Measurements from ENCODE around the gene GPR3.
A peak's percentile ranks its signal among the peaks of the same experiment; 100 is the strongest.

Gene GPR3

DNA sequence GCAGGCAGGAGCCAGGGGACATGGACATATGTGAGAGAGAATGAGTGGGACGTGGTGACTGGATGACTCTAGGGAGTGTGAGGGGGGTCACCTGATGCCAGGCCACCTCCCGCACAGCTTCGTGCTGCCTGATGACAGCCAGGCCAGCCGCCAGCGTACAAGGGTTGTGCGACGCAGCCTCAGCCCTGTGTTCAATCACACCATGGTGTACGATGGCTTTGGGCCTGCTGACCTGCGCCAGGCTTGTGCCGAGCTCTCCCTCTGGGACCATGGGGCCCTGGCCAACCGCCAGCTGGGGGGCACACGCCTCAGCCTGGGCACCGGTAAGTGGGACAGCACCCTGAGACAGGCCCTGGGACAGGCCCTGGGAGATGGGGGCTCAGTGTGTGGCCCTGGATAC lies 39.3 kb upstream of the GPR3 start:
- TF ChIP-seq, protein P1, sequence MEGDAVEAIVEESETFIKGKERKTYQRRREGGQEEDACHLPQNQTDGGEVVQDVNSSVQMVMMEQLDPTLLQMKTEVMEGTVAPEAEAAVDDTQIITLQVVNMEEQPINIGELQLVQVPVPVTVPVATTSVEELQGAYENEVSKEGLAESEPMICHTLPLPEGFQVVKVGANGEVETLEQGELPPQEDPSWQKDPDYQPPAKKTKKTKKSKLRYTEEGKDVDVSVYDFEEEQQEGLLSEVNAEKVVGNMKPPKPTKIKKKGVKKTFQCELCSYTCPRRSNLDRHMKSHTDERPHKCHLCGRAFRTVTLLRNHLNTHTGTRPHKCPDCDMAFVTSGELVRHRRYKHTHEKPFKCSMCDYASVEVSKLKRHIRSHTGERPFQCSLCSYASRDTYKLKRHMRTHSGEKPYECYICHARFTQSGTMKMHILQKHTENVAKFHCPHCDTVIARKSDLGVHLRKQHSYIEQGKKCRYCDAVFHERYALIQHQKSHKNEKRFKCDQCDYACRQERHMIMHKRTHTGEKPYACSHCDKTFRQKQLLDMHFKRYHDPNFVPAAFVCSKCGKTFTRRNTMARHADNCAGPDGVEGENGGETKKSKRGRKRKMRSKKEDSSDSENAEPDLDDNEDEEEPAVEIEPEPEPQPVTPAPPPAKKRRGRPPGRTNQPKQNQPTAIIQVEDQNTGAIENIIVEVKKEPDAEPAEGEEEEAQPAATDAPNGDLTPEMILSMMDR (conservative IDR thresholded peaks at IDR 0.05; ENCODE audit: low read depth): no peak
- ChIA-PET CTCF (interaction anchor here (0.6 to 0.8 kb wide), 3 partner anchors 13 to 912 kb away, joined by 3 read pairs; no protein-coding TSS in a partner anchor), POLR2A (ENCODE audit: low non-redundant PET) (no interaction called here)
- H3K27ac ChIP-seq: peak overlapping the region; percentile 98
- no peak for DNase-seq (ENCODE audit: low spot score)

DNA sequence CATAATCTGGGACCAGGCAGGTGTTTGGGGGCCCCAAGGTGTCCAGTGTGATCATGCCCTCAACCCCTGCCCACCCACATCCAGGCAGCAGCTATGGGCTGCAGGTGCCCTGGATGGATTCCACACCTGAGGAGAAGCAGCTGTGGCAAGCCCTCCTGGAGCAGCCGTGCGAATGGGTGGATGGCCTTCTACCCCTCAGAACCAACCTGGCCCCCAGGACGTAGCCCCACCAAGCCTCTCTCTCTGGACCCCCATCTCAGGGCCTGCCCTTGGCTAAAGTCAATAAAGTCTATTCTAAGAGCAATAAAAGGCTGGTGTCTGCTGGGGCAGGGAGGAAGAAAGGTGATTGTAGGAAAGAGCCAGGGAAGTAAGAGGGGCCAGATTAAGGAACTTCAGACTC lies 38.8 kb upstream of the GPR3 start:
- DNase-seq (ENCODE audit: low spot score): no peak
- TF ChIP-seq, protein P1 (conservative IDR thresholded peaks at IDR 0.05; ENCODE audit: low read depth): no peak
- H3K27ac ChIP-seq: peak overlapping the region; percentile 98
- POLR2A ChIA-PET (ENCODE audit: low non-redundant PET): no interaction called here
- CTCF ChIA-PET: interaction anchor here (0.8 kb wide), 1 partner anchor 53 kb away, joined by 3 read pairs; no protein-coding TSS in a partner anchor

GRCh38 chr1:27355683-27356082 lies 36.7 kb upstream of the GPR3 start:
- TF ChIP-seq, protein P1 (conservative IDR thresholded peaks at IDR 0.05; ENCODE audit: low read depth): no peak
- ChIA-PET POLR2A (ENCODE audit: low non-redundant PET) (no interaction called here), CTCF (interaction anchor here (0.6 to 4.9 kb wide), 2 partner anchors 56 to 161 kb away, joined by 3 to 21 read pairs; no protein-coding TSS in a partner anchor)
- H3K27ac ChIP-seq: peak overlapping the region; percentile 98
- no peak for DNase-seq (ENCODE audit: low spot score)

GRCh38 chr1:27356277-27356618 lies 36.2 kb upstream of the GPR3 start:
- ChIA-PET POLR2A (ENCODE audit: low non-redundant PET) (no interaction called here), CTCF (interaction anchor here (0.6 to 4.9 kb wide), 2 partner anchors 56 to 252 kb away, joined by 6 to 21 read pairs; no protein-coding TSS in a partner anchor)
- TF ChIP-seq, protein P1 (conservative IDR thresholded peaks at IDR 0.05; ENCODE audit: low read depth): no peak
- H3K27ac ChIP-seq: peak overlapping the region; percentile 98
- DNase-seq (ENCODE audit: low spot score): no peak

DNA sequence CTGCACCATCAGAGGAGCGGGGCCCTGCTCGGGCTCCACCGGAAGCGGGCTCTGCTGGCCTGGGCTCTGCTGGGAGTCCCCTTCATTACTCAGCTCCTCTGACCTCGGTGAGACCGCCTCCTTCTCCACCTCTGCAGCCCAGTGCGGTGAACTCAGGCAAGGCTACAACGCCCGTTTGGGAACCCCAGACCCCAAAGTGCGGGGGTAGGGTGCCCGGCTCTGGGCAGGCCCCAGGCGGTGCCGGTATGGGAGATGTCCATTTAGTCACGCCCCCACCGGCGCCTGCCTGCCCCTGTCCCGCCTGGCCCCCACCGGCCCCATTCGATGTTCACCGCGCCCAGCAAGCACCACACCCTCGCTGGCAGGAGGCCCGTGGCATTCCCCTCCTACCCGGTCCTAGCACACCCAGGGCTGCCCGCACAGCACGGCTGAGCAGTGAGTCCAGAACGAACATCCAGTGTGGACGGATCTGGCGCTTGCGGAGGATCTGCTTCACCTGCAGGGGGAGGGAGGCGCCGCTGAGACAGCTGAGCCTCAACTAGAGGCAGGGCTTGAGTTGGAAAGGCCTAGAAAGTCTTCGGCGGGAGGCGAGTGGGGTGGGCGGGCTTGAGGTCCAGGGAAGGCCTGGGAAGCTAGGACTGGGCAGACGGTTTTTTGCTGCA lies 35.7 kb upstream of the GPR3 start:
- ChIA-PET CTCF (interaction anchor here (0.5 to 4.9 kb wide), 16 partner anchors 8 to 782 kb away, joined by 3 to 21 read pairs (median 5); no protein-coding TSS in a partner anchor), POLR2A (ENCODE audit: low non-redundant PET) (no interaction called here)
- TF ChIP-seq, protein P1 (conservative IDR thresholded peaks at IDR 0.05; ENCODE audit: low read depth): no peak
- H3K27ac ChIP-seq: peak overlapping the region; percentile 98
- no peak for DNase-seq (ENCODE audit: low spot score)

GRCh38 chr1:27357281-27358037 lies 35.0 kb upstream of the GPR3 start:
- ChIA-PET CTCF (interaction anchor here (0.5 to 4.9 kb wide), 20 partner anchors 8 to 781 kb away, joined by 3 to 21 read pairs (median 4); no protein-coding TSS in a partner anchor), POLR2A (ENCODE audit: low non-redundant PET) (interaction anchor here (1.7 kb wide), 1 partner anchor 9 kb away, joined by 5 read pairs; the partner anchor contains the start of gene MAP3K6)
- peak; percentile 77 for DNase-seq (ENCODE audit: low spot score)
- peak overlapping the region; percentile 98 for H3K27ac ChIP-seq
- TF ChIP-seq, protein P1 (conservative IDR thresholded peaks at IDR 0.05; ENCODE audit: low read depth): peak; percentile 92

All from RWPE1 (cell line).